Measurements from ENCODE around the gene ACKR4. TPM values are rescaled to one million over a fixed set of nuclear protein-coding genes. Genes with fewer than 3 reads are reported as not detected.
"Not testable (repeated sequence)": the region's sequence is repeated elsewhere in the genome, so short reads cannot be mapped to it uniquely, and the experiment has no call there.

ACKR4 gene
- total RNA-seq, 4 donors from 2014 or later, result 5.5 to 12.6 (median 7.2) TPM; not detected in 1

DNA sequence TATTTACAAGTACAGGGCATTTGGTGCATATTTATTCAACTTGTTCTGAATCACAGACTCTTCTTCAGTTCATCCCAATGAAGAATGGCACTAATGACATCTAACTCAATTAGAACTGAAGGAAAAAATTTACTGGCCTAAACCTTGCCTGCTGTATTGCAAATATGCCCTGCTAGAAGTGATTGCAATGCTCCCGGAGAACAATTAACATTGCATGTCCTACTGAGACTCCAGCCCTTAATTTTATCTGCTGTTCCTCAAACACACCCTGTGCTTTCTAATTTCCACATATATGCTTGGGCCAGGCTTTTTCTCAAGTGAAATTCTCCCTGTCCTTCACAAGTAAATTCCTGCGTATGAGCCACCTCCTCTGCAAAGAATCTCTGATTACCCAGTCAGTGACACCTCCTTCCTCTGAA is 8.3 kb downstream of the ACKR4 start:
- Histone ChIP-seq H3K4me1 (no peaks in the 10 kb centered on the region), H3K36me3 (peaks cover 0 to 21% (median 0%) of the 10 kb centered on the region in 3 donors), H3K4me3 (no peak overlapping the region), H3K9me3 (no peaks in the 10 kb centered on the region), H3K27me3 (no peaks in the 10 kb centered on the region), H3K27ac (no peak overlapping the region)
- TF ChIP-seq, protein P1, sequence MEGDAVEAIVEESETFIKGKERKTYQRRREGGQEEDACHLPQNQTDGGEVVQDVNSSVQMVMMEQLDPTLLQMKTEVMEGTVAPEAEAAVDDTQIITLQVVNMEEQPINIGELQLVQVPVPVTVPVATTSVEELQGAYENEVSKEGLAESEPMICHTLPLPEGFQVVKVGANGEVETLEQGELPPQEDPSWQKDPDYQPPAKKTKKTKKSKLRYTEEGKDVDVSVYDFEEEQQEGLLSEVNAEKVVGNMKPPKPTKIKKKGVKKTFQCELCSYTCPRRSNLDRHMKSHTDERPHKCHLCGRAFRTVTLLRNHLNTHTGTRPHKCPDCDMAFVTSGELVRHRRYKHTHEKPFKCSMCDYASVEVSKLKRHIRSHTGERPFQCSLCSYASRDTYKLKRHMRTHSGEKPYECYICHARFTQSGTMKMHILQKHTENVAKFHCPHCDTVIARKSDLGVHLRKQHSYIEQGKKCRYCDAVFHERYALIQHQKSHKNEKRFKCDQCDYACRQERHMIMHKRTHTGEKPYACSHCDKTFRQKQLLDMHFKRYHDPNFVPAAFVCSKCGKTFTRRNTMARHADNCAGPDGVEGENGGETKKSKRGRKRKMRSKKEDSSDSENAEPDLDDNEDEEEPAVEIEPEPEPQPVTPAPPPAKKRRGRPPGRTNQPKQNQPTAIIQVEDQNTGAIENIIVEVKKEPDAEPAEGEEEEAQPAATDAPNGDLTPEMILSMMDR (IDR thresholded peaks at IDR 0.05), result no peak
- no peak for TF ChIP-seq POLR2A (IDR thresholded peaks at IDR 0.05)
- no peak for DNase-seq

DNA sequence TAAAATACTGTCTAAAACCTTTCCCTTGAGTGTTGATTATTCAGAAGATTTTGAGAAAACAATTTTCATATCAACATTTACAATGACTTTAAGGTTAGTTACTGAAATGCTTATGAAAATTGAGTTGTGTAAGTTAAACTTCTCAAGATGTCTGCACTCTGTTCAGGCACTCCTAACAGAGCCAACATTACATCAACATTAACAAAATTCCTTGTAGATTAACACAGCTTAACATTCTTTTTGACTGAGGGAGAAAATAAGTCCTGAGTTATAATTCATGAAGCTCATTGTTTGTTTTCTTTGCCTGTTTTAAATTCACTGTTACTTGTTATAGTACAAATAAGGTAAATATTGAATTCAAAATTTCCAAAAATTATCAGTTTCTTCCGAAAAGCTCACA is 9.0 kb downstream of the ACKR4 start:
- Histone ChIP-seq H3K27me3 (no peaks in the 10 kb centered on the region), H3K36me3 (peaks cover 0 to 21% (median 0%) of the 10 kb centered on the region in 3 donors), H3K9me3 (no peaks in the 10 kb centered on the region), H3K4me1 (no peaks in the 10 kb centered on the region), H3K27ac (no peak overlapping the region), H3K4me3 (no peak overlapping the region)
- TF ChIP-seq, protein P1 (IDR thresholded peaks at IDR 0.05), result no peak
- TF ChIP-seq POLR2A (IDR thresholded peaks at IDR 0.05), result no peak
- no peak for DNase-seq

DNA sequence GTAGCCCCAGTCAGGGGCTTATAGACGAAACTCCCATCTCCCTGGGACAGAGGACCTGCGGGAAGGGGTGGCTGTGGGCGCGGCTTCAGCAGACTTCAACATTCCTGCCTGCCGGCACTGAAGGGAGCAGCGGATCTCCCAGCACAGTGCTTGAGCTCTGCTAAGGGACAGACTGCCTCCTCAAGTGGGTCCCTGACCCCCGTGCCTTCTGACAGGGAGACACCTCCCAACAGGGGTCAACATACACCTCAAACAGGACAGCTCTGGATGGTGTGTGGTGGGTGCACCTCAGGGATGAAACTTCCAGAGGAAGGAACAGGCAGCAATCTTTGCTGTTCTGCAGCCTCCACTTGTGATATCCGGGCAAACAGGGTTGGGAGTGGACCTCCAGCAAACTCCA is 9.6 kb downstream of the ACKR4 start:
- DNase-seq, H3K27me3 ChIP-seq, H3K9me3 ChIP-seq, H3K4me1 ChIP-seq, H3K4me3 ChIP-seq, H3K27ac ChIP-seq: not testable (repeated sequence)
- H3K36me3 ChIP-seq, result peaks cover 0 to 21% (median 0%) of the 10 kb centered on the region in 3 donors

DNA sequence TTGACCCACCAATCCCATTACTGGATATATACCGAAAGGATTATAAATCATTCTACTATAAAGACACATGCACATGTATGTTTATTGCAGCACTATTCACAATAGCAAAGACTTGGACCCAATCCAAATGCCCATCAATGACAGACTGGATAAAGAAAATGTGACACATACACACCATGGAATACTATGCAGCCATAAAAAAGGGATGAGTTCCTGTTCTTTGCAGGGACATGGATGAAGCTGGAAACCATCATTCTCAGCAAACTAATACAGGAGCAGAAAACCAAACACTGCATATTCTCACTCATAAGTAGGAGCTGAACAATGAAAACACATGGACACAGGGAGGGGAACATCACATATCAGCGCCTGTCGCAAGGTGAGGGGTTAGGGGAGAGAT is 18.2 kb downstream of the ACKR4 start:
- not testable (repeated sequence) for DNase-seq, H3K27me3 ChIP-seq
- peaks cover 0 to 26% (median 0%) of the 10 kb centered on the region in 3 donors for H3K36me3 ChIP-seq

DNA sequence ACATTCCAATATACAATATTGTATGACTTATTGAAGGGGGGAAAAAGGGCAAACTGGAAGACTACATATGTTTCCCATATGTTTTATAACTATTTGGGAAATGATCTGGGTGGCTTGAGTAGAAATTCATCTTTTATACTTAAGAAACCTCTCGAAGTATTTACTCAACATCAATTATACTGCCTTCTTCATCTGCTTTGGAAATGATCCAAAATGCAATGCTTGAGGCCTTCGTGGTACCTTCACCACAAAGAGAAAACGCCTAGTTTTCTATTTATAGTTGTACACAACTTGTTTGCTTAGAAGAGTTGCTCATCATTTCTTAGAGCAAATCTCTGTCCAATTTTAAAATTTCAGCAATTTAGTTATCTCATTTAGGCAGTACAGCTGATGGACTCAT is 18.8 kb downstream of the ACKR4 start:
- no peak for TF ChIP-seq POLR2A (IDR thresholded peaks at IDR 0.05)
- TF ChIP-seq, protein P1 (IDR thresholded peaks at IDR 0.05), result no peak
- Histone ChIP-seq H3K4me1 (no peaks in the 10 kb centered on the region), H3K36me3 (peaks cover 0 to 26% (median 0%) of the 10 kb centered on the region in 3 donors), H3K27me3 (no peaks in the 10 kb centered on the region), H3K9me3 (peaks cover 0 to 5% (median 0%) of the 10 kb centered on the region in 4 donors), H3K27ac (no peak overlapping the region), H3K4me3 (no peak overlapping the region)
- DNase-seq, result no peak

More for the DNA sequence above, 18.2 kb downstream of the ACKR4 start:
- not testable (repeated sequence) for H3K27ac ChIP-seq, H3K9me3 ChIP-seq, H3K4me3 ChIP-seq, H3K4me1 ChIP-seq

DNA sequence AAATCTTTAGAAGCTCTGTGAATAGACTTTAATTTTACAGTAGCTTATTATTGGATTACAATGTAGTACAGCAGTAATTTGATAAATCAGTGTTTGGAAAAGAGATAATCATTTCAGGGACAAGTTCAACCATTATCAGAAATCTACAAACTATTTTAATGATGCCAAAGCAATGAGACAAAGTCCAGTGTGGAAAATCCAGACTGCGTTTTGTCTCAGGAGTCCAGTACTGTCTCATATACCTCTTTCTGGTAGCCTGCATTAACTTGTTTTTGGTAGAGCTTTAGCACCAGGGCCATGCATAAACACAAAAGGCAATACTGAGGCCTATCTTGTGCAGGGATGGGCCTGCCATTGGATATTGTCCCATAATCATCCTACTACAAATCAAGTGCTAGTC is 19.7 kb downstream of the ACKR4 start:
- H3K4me3 ChIP-seq, result no peak overlapping the region
- no peak for TF ChIP-seq POLR2A (IDR thresholded peaks at IDR 0.05)
- TF ChIP-seq, protein P1 (IDR thresholded peaks at IDR 0.05), result no peak
- no peak for DNase-seq
- H3K27ac ChIP-seq, result no peak overlapping the region
- H3K4me1 ChIP-seq, result no peaks in the 10 kb centered on the region
- peaks cover 0 to 5% (median 0%) of the 10 kb centered on the region in 4 donors for H3K9me3 ChIP-seq
- peaks cover 0 to 26% (median 0%) of the 10 kb centered on the region in 3 donors for H3K36me3 ChIP-seq
- no peaks in the 10 kb centered on the region for H3K27me3 ChIP-seq

DNA sequence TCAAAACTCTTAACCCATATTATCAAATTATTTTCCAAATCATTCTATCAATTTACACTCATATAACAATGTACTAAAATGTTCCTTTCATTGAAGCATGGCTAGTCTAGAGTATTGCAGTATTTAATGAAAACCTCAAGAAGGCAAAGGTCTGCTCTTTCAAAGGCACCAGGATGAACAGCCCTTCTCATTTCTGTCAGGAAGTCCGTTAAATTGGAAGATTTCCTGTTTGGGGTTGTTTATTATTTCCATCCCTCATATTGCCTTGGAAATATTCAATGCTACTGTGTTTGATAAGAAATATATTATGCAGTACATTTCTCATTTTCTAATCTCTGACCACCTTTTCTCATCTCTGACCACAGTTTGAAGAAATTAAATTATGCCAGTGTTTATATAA is 25.1 kb downstream of the ACKR4 start:
- TF ChIP-seq, protein P1 (IDR thresholded peaks at IDR 0.05), result no peak
- TF ChIP-seq POLR2A (IDR thresholded peaks at IDR 0.05), result no peak
- no peak overlapping the region for H3K27ac ChIP-seq
- H3K4me3 ChIP-seq, result no peak overlapping the region
- peaks cover 0 to 40% (median 0%) of the 10 kb centered on the region in 3 donors for H3K36me3 ChIP-seq
- no peaks in the 10 kb centered on the region for H3K4me1 ChIP-seq
- DNase-seq, result no peak
- no peaks in the 10 kb centered on the region for H3K9me3 ChIP-seq
- no peaks in the 10 kb centered on the region for H3K27me3 ChIP-seq
